22Rv1 (cell line): ENCODE results near the gene TMEM82.
"Not testable (repeated sequence)": the region's sequence is repeated elsewhere in the genome, so short reads cannot be mapped to it uniquely, and the experiment has no call there.

Source experiments
- H3K27ac ChIP-seq: fragments of 450-650 bp; 2 replicates; pipeline ENCODE4 v1.5.1; 2017
- CTCF ChIP-seq: fragments of 450-650 bp; IDR thresholded peaks from 2 replicates; pipeline ENCODE4 v1.5.1; 2017; ENCODE audit warnings: mild to moderate bottlenecking
- ZFX ChIP-seq: fragments of 450-650 bp; IDR thresholded peaks from 2 replicates; pipeline ENCODE4 v1.6.1; 2017; ENCODE audit warnings: antibody characterized with exemption, borderline replicate concordance

The TMEM82 gene

DNA sequence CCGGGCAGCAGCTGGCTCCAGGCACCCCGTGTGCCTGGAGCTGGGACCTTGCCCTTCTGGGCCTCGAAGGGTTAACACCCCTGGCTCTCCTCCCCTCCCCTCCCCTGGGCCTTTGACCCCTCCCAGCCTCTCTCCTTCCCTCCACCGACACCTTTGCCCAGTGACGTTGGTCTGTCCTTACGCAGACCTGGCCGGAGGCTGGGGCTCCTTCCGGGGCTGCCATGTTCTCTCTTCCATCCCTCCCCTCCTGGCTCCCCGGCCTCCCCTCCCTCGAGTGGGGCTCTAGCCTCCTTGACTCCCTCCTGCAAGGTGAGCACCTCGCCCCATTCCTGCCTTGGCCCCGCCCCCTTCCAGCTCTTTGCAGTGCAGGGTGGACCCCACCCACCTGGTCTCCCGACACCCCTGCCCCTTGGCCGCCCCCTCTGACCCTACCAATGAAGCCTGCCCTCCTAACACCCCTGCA, at the start of gene TMEM82:
Gene TMEM82, plus strand, starts transcription at position 161 of the 463 bp plus-strand sequence. Its CDS starts 61 bp downstream, at position 222.
- no peak within 1 kb of the TSS for H3K27ac ChIP-seq
- no peak for TF ChIP-seq CTCF
- TF ChIP-seq ZFX = no peak

- TF ChIP-seq CTCF = no peak
- TF ChIP-seq ZFX = no peak
- H3K27ac ChIP-seq = no peak overlapping the region
These were observed 48.9 kb upstream of the TMEM82 start for GRCh38 chr1:15693371-15693770.

DNA sequence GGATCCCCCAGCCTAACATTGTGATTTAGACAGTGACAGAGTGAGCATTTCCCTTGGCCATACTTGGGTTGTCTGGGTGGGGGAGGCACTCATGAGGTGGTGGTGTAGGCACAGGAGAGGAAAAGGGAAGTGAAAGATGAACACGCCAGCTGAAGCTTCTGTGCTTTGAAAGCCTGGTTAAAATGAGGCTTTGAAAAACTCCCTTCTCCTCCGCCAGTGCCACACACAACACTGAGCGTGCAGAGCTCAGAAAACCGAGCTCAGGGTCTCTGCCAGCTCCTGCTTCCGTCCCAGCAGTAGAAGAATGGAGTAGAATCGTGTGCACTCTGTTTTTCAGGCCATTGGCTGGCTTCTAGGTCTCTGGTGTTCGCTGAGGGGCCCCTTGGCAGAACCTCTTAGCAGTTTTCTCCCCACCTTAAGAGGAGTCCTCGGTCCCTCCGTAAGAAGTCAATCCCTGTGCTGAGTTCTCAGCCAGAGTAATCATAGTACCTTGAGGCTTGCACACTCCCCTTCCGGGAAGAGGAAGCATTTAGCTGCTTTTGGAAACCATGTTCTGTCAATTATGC, 45.3 kb upstream of the TMEM82 start:
- H3K27ac ChIP-seq = no peak overlapping the region

DNA sequence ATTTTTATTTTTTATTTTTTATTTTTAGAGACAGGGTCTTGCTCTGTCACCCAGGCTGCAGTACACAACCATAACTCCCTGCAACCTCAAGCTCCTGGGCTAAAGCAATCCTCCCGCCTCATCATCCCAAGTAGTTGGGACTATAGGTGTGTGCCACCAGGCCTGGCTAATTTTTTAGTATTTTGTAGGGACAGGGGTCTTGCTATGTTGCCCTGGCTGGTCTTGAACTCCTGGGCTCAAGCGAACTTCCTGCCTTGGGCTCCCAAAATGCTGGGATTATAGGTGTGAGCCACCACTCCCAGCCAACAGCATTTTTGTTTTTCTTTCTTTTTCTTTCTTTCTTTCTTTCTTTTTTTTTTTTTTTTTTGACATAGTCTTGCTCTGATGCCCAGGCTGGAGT, 44.1 kb upstream of the TMEM82 start:
- no peak overlapping the region for H3K27ac ChIP-seq
- no peak for TF ChIP-seq ZFX
- TF ChIP-seq CTCF = no peak

More for the DNA sequence above, 45.3 kb upstream of the TMEM82 start:
- TF ChIP-seq ZFX (no peak), CTCF (no peak)

DNA sequence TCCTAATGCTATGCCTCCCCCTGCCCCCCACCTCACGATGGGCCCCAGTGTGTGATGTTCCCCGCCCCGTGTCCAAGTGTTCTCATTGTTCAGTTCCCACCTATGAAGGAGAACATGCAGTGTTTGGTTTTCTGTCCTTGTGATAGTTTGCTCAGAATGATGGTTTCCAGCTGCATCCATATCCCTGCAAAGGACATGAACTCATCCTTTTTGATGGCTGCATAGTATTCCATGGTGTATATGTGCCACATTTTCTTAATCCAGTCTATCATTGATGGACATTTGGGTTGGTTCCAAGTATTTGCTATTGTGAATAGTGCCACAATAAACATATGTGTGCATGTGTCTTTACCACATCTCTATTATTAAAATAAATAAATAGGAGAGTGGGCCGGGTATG, 43.0 kb upstream of the TMEM82 start:
- not testable (repeated sequence) for H3K27ac ChIP-seq

GRCh38 chr1:15700508-15700907, 41.8 kb upstream of the TMEM82 start:
- H3K27ac ChIP-seq = no peak overlapping the region
- TF ChIP-seq ZFX (no peak), CTCF (no peak)

DNA sequence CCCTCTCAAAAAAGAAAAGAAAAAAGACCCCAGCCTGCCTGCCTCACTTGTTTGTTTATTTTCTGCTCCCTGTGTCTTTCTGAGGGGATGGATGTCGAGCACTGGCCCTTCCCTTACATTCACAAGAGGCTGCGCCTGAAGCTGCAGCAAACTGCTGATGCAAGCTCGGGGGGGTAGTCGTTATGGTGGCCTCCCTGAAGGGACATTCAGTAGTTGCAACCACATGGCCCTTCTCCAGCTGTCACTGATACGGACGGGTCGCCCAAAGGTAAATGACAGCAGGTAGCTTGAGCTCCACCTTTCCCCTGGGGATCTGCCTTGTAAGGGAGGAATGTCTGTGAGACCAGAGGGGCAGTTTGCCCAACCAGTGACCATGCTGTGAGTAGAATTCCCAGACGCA, 40.5 kb upstream of the TMEM82 start:
- TF ChIP-seq ZFX (no peak), CTCF (no peak)
- no peak overlapping the region for H3K27ac ChIP-seq
